OCI-LY7 (cell line): ENCODE data around the gene TNFAIP3. TPM values are rescaled to one million over a fixed set of nuclear protein-coding genes. Genes with fewer than 3 reads are reported as not detected.

Source experiments
- BruUV-seq: library from RNA; stranded (reverse); fragments of 400-500 nt; replicated peaks from 2 replicates; lab custom pipeline; 2021; lab: Mats Ljungman, UMichigan
- CTCF ChIA-PET: fragments of 300-600 bp; sonication (Branson Sonifier 250); formaldehyde crosslinking; loops from one replicate; lab custom pipeline; 2022; ENCODE audit warnings: antibody characterized with exemption; ENCODE audit not compliant: unreplicated experiment; lab: Charles Lee
- POLR2A ChIA-PET: fragments of 300-600 bp; sonication (Branson Sonifier 250); formaldehyde crosslinking; loops from one replicate; lab custom pipeline; 2022; ENCODE audit warnings: antibody characterized with exemption; lab: Charles Lee
- DNase-seq: peaks from one replicate; pipeline ENCODE4 v3.0.0-alpha.2; 2015; ENCODE audit warnings: low spot score
- H2AFZ ChIP-seq: fragments of 200-600 bp; sonication (generic), shearing (Covaris generic); 2 replicates; pipeline ENCODE4 v1.6.1; 2014; ENCODE audit warnings: mild to moderate bottlenecking, antibody characterized with exemption, low read length, moderate library complexity
- H3K27ac ChIP-seq: fragments of 200-600 bp; sonication (generic); 2 replicates; pipeline ENCODE4 v1.5.1; 2014; ENCODE audit warnings: mixed run types, low read depth, mild to moderate bottlenecking, moderate library complexity, low read length, inconsistent platforms; ENCODE audit not compliant: poor library complexity, severe bottlenecking
- H3K36me3 ChIP-seq: fragments of 200-600 bp; sonication (generic); 2 replicates; pipeline ENCODE4 v1.6.1; 2014; ENCODE audit warnings: mild to moderate bottlenecking, antibody characterized with exemption, low read length, moderate library complexity, mixed read lengths; ENCODE audit not compliant: insufficient read depth
- H3K4me1 ChIP-seq: fragments of 200-600 bp; sonication (generic); 2 replicates; pipeline ENCODE4 v1.5.1; 2014; ENCODE audit warnings: mild to moderate bottlenecking, low read length; ENCODE audit not compliant: insufficient read depth, poor library complexity, severe bottlenecking
- H3K4me2 ChIP-seq: fragments of 200-600 bp; sonication (generic); 2 replicates; pipeline ENCODE4 v1.6.1; 2014; ENCODE audit warnings: mild to moderate bottlenecking, low read length
- H3K4me3 ChIP-seq: fragments of 200-600 bp; sonication (generic); 2 replicates; pipeline ENCODE4 v1.5.1; 2014; ENCODE audit warnings: mild to moderate bottlenecking, low read depth, low read length; ENCODE audit not compliant: poor library complexity, severe bottlenecking
- H3K79me2 ChIP-seq: fragments of 200-600 bp; sonication (generic); 2 replicates; pipeline ENCODE4 v1.6.1; 2016; ENCODE audit warnings: low read depth, mild to moderate bottlenecking, low read length, moderate library complexity, mixed read lengths; ENCODE audit not compliant: insufficient read depth
- H3K9me2 ChIP-seq: fragments of 200-600 bp; sonication (generic); 2 replicates; pipeline ENCODE4 v1.6.1; 2016; ENCODE audit warnings: mild to moderate bottlenecking, low read length, mixed read lengths; ENCODE audit not compliant: insufficient read depth
- H3K9me3 ChIP-seq: fragments of 200-600 bp; sonication (generic); 2 replicates; pipeline ENCODE4 v1.6.1; 2014; ENCODE audit warnings: mild to moderate bottlenecking, mixed run types, low read length, mixed read lengths
- H4K20me1 ChIP-seq: fragments of 200-600 bp; sonication (generic); 2 replicates; pipeline ENCODE4 v1.6.1; 2014; ENCODE audit warnings: mild to moderate bottlenecking, antibody characterized with exemption, low read length, moderate library complexity, mixed read lengths; ENCODE audit not compliant: insufficient read depth
- CTCF ChIP-seq: fragments of 200-600 bp; sonication (generic); conservative IDR thresholded peaks from 2 replicates; pipeline ENCODE4 v1.5.1; 2014; ENCODE audit warnings: mild to moderate bottlenecking, antibody characterized with exemption, low read length, moderate library complexity, mixed read lengths
- EZH2phosphoT487 ChIP-seq: fragments of 200-600 bp; sonication (generic); IDR thresholded peaks from 2 replicates; pipeline ENCODE4 v1.6.1; 2018; ENCODE audit warnings: low read depth, borderline replicate concordance, mild to moderate bottlenecking, mixed run types, antibody characterized with exemption, low read length, moderate library complexity, mixed read lengths
- intact Hi-C: fragments of 100-400 bp; cut with micrococcal nuclease; formaldehyde crosslinking; loops from one replicate; pipeline ENCODE4 v1.10.0; 2022; ENCODE audit not compliant: unreplicated experiment
- total RNA-seq, 2 experiments: library from RNA; depleted of rRNA in 1 of 2; stranded (reverse); fragments of >200 nt in 1 of 2; shearing (Covaris generic) in 1 of 2; gene quantifications; 2 replicates each; pipeline ENCODE4 v1.2.3, GENCODE V29; 2014 to 2022

Gene TNFAIP3
- total RNA-seq, 2 experiments from 2014 or later, result 8.8 to 28.3 TPM

GRCh38 chr6:137877113-137877512 is 10.1 kb downstream of the TNFAIP3 start:
- H4K20me1 ChIP-seq, result no peaks in the 10 kb centered on the region
- no peak for DNase-seq
- H3K4me1 ChIP-seq, result peaks cover 14% of the 10 kb centered on the region
- no peaks in the 10 kb centered on the region for H3K9me2 ChIP-seq
- TF ChIP-seq CTCF (no peak), EZH2phosphoT487 (no peak)
- no peak overlapping the region for H3K4me3 ChIP-seq
- H3K4me2 ChIP-seq, result no peak overlapping the region
- no TSS peak for BruUV-seq
- no peak overlapping the region for H3K27ac ChIP-seq
- intact Hi-C loops, result no loop called here
- POLR2A ChIA-PET, result interaction anchor here (0.5 to 1.0 kb wide), 3 partner anchors 10 to 642 kb away, joined by 3 read pairs; partner anchors contain the start of gene TNFAIP3
- no peaks in the 10 kb centered on the region for H3K9me3 ChIP-seq
- H3K79me2 ChIP-seq, result peaks cover 18% of the 10 kb centered on the region
- CTCF ChIA-PET, result no interaction called here
- no peak overlapping the region for H2AFZ ChIP-seq
- peaks cover 99% of the 10 kb centered on the region for H3K36me3 ChIP-seq

- Histone ChIP-seq H3K36me3 (peaks cover 99% of the 10 kb centered on the region), H3K4me2 (no peak overlapping the region), H3K9me3 (no peaks in the 10 kb centered on the region), H3K9me2 (no peaks in the 10 kb centered on the region), H2AFZ (no peak overlapping the region), H3K4me3 (no peak overlapping the region), H4K20me1 (no peaks in the 10 kb centered on the region), H3K4me1 (peaks cover 10% of the 10 kb centered on the region), H3K27ac (no peak overlapping the region), H3K79me2 (peaks cover 13% of the 10 kb centered on the region)
- ChIA-PET POLR2A (interaction anchor here (0.5 kb wide), 2 partner anchors 212 to 643 kb away, joined by 3 read pairs; no protein-coding TSS in a partner anchor), CTCF (no interaction called here)
- no TSS peak for BruUV-seq
- no peak for DNase-seq
- TF ChIP-seq EZH2phosphoT487, result no peak
- no peak for TF ChIP-seq CTCF
- intact Hi-C loops, result no loop called here
Measured at GRCh38 chr6:137877606-137878005, 10.5 kb downstream of the TNFAIP3 start.

GRCh38 chr6:137878029-137878428 is 11.0 kb downstream of the TNFAIP3 start:
- H3K4me1 ChIP-seq, result peaks cover 5% of the 10 kb centered on the region
- intact Hi-C loops, result no loop called here
- H3K79me2 ChIP-seq, result peaks cover 9% of the 10 kb centered on the region; the same call in 1 of the 2 replicates
- CTCF ChIA-PET, result no interaction called here
- H3K27ac ChIP-seq, result no peak overlapping the region
- BruUV-seq, result no TSS peak
- H3K36me3 ChIP-seq, result peaks cover 98% of the 10 kb centered on the region
- H3K4me3 ChIP-seq, result no peak overlapping the region
- no peak for DNase-seq
- H3K4me2 ChIP-seq, result no peak overlapping the region
- H4K20me1 ChIP-seq, result no peaks in the 10 kb centered on the region
- POLR2A ChIA-PET, result no interaction called here
- no peaks in the 10 kb centered on the region for H3K9me2 ChIP-seq
- no peaks in the 10 kb centered on the region for H3K9me3 ChIP-seq
- TF ChIP-seq CTCF, result no peak
- TF ChIP-seq EZH2phosphoT487, result no peak
- H2AFZ ChIP-seq, result no peak overlapping the region
